ENCODE results near the gene VN1R4. TPM values are rescaled to one million over a fixed set of nuclear protein-coding genes. Genes with fewer than 3 reads are reported as not detected.
"Not testable (repeated sequence)": the region's sequence is repeated elsewhere in the genome, so short reads cannot be mapped to it uniquely, and the experiment has no call there.

Gene VN1R4
- total RNA-seq, 1 experiment from 2014 or later: not detected

DNA sequence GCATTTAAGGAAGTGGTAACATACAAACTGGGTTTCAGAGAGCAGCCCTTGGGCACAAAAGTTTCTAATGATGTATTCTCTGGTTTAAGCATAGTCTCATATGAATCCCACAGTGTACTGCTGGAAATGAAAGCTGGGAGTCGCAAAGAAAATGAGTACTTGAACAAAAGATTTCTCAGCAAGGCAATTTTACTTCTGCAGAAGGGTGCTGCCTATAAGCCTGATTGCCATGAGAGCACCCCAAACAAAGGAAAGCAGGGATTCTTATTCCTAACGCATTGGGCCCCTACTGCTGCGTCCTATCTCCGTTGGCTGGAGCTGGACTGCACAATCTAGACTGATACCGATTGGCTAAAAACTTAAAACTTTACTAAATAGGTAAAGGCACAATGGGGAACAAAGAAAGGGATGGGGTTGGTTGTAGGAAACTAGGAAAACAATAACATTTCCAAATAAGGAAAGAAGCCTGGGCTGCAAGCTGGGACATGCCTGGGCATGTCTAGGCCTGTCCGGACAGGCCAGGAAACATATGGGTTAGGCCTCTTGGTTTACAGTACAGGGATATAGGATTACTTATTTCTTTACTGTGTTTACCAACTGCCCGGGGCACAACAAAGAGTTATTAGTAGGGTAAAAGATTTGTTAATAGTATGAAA lies 27.4 kb upstream of the VN1R4 start:
- TF ChIP-seq, protein P1, sequence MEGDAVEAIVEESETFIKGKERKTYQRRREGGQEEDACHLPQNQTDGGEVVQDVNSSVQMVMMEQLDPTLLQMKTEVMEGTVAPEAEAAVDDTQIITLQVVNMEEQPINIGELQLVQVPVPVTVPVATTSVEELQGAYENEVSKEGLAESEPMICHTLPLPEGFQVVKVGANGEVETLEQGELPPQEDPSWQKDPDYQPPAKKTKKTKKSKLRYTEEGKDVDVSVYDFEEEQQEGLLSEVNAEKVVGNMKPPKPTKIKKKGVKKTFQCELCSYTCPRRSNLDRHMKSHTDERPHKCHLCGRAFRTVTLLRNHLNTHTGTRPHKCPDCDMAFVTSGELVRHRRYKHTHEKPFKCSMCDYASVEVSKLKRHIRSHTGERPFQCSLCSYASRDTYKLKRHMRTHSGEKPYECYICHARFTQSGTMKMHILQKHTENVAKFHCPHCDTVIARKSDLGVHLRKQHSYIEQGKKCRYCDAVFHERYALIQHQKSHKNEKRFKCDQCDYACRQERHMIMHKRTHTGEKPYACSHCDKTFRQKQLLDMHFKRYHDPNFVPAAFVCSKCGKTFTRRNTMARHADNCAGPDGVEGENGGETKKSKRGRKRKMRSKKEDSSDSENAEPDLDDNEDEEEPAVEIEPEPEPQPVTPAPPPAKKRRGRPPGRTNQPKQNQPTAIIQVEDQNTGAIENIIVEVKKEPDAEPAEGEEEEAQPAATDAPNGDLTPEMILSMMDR (IDR thresholded peaks at IDR 0.05; ENCODE audit: unreplicated experiment): no peak
- intact Hi-C loops (cut with micrococcal nuclease): no loop called here
- no peaks in the 10 kb centered on the region for H3K36me3 Mint-ChIP-seq (ENCODE audit: insufficient read depth, unreplicated experiment)
- ChIA-PET POLR2A (no interaction called here), CTCF (no interaction called here)
- DNase-seq (ENCODE audit: unreplicated experiment): peak; percentile 0
- no TSS peak for BruUV-seq (replicated peaks)
- H3K4me1 Mint-ChIP-seq (ENCODE audit: insufficient read depth, unreplicated experiment): no peaks in the 10 kb centered on the region
- H3K9me3 Mint-ChIP-seq (ENCODE audit: unreplicated experiment): peaks cover 17% of the 10 kb centered on the region
- H3K27ac Mint-ChIP-seq (ENCODE audit: low read depth, unreplicated experiment): no peak overlapping the region
- H3K27me3 Mint-ChIP-seq (ENCODE audit: insufficient read depth, unreplicated experiment): no peaks in the 10 kb centered on the region
- no peak overlapping the region for H3K4me3 Mint-ChIP-seq (ENCODE audit: unreplicated experiment)

DNA sequence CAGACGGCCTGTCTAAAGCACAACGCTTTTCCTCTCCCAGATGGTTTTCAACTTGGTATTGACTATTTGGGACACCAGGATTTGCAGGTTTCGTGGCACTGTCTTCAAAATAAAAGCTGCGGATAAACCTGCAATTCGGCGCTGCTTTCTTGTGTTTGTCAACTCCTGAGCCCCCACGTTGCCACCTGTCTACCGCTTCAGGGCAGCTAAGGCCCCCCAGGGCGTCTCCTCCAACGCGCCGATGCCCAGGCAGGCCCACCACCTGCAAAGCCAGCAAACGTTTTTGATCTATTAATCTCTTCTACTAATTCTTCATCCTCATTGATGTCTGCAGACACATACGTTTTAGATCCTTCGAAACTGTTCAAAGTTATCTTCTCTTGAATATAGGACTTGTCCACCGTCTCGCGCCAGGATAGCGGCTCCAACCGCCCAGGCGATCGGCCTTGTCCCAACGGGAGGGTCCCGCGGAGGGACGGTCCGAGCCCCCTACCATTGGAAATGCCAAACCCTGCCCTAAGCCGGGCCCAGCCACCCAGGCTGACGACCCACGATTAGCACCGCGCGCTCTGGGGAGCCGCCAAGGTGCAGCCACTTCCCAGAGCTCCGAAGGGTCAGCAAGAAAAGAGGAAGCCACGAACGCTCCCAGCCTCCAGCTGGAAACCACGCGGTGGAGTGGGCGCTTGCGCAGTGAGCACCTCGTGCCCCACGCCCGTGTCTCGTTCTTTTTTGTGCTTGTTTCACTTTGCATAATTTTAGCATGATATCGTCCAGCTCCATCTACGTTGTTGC lies 23.4 kb upstream of the VN1R4 start:
- Mint-ChIP-seq H3K36me3 (ENCODE audit: insufficient read depth, unreplicated experiment) (no peaks in the 10 kb centered on the region), H3K4me1 (ENCODE audit: insufficient read depth, unreplicated experiment) (no peaks in the 10 kb centered on the region), H3K27me3 (ENCODE audit: insufficient read depth, unreplicated experiment) (no peaks in the 10 kb centered on the region), H3K4me3 (ENCODE audit: unreplicated experiment) (no peak overlapping the region), H3K27ac (ENCODE audit: low read depth, unreplicated experiment) (no peak overlapping the region), H3K9me3 (ENCODE audit: unreplicated experiment) (peaks cover 25% of the 10 kb centered on the region)
- POLR2A ChIA-PET: no interaction called here
- intact Hi-C loops (cut with micrococcal nuclease): no loop called here
- TF ChIP-seq, protein P1 (IDR thresholded peaks at IDR 0.05; ENCODE audit: unreplicated experiment): no peak
- no peak for DNase-seq (ENCODE audit: unreplicated experiment)
- BruUV-seq (replicated peaks): no TSS peak
- CTCF ChIA-PET: interaction anchor here (0.6 kb wide), 1 partner anchor 456 kb away, joined by 4 read pairs; no protein-coding TSS in a partner anchor

DNA sequence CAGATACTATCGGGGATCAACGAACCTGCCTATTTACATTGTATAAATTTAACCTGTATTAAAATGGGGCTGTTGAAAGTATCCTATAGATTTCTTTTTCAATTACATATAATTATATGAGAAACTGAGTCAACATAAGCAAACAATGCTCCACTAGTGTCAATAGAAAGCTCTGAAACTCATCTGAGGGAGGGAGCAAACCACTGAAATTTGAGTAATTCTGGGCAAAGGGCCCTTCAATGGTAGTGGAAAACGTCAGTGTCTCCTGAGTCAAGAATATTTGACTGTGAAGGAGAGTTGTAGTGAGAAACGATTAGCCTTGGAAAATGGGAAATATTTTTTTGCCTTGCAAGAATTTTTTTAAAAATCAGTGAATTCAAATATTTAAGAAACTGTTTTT lies 17.6 kb upstream of the VN1R4 start:
- intact Hi-C loops (cut with micrococcal nuclease): no loop called here
- no peak for DNase-seq (ENCODE audit: unreplicated experiment)
- H3K36me3 Mint-ChIP-seq (ENCODE audit: insufficient read depth, unreplicated experiment): no peaks in the 10 kb centered on the region
- no peak overlapping the region for H3K4me3 Mint-ChIP-seq (ENCODE audit: unreplicated experiment)
- H3K27ac Mint-ChIP-seq (ENCODE audit: low read depth, unreplicated experiment): no peak overlapping the region
- H3K27me3 Mint-ChIP-seq (ENCODE audit: insufficient read depth, unreplicated experiment): no peaks in the 10 kb centered on the region
- CTCF ChIA-PET: no interaction called here
- no TSS peak for BruUV-seq (replicated peaks)
- POLR2A ChIA-PET: no interaction called here
- TF ChIP-seq, protein P1 (IDR thresholded peaks at IDR 0.05; ENCODE audit: unreplicated experiment): no peak
- H3K4me1 Mint-ChIP-seq (ENCODE audit: insufficient read depth, unreplicated experiment): no peaks in the 10 kb centered on the region
- H3K9me3 Mint-ChIP-seq (ENCODE audit: unreplicated experiment): peaks cover 12% of the 10 kb centered on the region

DNA sequence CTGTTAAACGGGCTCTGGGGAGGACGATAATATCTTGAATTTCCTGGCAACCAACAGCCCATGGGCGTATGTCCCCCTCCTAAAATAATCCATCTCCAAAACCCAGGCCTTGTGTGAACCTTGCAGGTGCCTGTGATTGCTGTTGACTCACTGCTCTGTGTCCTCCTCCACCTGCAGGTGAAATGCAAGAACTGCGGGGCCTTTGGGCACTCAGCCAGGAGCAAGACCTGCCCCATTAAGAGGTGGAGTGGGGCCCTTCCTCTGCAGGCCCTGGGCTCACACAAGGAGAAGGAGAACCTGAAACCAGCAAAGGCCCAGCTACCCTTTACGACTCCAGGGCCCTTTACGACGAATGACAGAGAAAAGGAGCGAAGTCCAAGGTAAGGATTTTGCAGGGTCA lies 14.4 kb upstream of the VN1R4 start:
- DNase-seq (ENCODE audit: unreplicated experiment); POLR2A ChIA-PET; BruUV-seq (replicated peaks); CTCF ChIA-PET; intact Hi-C loops (cut with micrococcal nuclease); H3K27me3 Mint-ChIP-seq (ENCODE audit: insufficient read depth, unreplicated experiment); H3K36me3 Mint-ChIP-seq (ENCODE audit: insufficient read depth, unreplicated experiment); H3K27ac Mint-ChIP-seq (ENCODE audit: low read depth, unreplicated experiment); H3K4me1 Mint-ChIP-seq (ENCODE audit: insufficient read depth, unreplicated experiment); H3K4me3 Mint-ChIP-seq (ENCODE audit: unreplicated experiment): not testable (repeated sequence)
- H3K9me3 Mint-ChIP-seq (ENCODE audit: unreplicated experiment): peaks cover 19% of the 10 kb centered on the region
